ENCODE results near the gene CPVL. TPM values are rescaled to one million over a fixed set of nuclear protein-coding genes. Genes with fewer than 3 reads are reported as not detected.

CPVL gene
- total and polyA plus RNA-seq, 2 donors (not counting 1 experiment from before 2014, with no cell fraction given) = 2.6 TPM; not detected in 1

DNA sequence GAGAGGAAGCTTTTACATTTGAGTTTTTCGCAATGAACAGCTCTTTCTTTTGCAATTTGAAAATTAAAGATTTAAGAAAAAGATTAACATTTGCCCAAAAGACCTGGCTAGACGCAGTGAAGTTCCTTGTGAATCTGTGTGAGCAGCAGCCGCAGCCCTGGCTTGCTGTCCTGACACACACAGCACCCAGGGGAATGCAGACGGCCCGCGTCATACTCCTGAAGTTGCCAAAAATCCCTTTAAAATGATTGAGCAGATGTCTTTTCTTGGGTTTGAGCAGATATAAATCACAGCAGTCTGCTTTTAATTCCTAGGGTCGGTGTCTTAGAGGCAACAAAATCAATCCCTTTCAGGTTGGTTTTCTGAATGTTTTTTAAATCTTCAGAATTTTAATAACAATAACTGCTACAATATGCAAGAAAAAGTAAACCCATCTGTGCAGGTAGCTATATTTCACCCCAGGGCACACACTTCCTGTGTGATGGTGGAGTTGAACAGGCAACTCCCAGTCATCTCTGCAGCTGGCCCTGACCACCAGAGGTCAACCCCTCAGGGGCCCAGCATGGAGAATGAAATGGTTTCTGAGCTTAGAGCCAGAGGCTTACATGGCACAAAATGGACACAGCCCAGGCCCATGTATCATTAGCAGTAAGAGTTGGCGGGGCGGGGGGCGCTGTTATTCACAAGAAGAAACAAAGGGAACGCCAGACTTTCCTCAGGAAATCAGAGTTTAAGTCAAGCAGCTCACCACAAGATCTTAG is 156.0 kb downstream of the CPVL start:
- Histone ChIP-seq H3K79me2 (ENCODE audit: control insufficient read depth, insufficient read depth, low read length) (no peaks in the 10 kb centered on the region), H3K27ac (ENCODE audit: low read length in 2 of 2) (no peak overlapping the region), H3K9ac (ENCODE audit: low read length) (no peak overlapping the region), H3K9me3 (ENCODE audit: control extremely low read depth in 1 of 3, control insufficient read depth in 2 of 3, insufficient read depth in 1 of 3, low read length in 2 of 3) (no peaks in the 10 kb centered on the region), H4K20me1 (ENCODE audit: control insufficient read depth, insufficient read depth, low read length, poor library complexity, severe bottlenecking) (no peaks in the 10 kb centered on the region), H3K4me1 (ENCODE audit: control insufficient read depth in 2 of 2, insufficient read depth in 2 of 2, low read length in 2 of 2) (no peaks in the 10 kb centered on the region), H3K4me2 (replicated peaks; ENCODE audit: low read depth, low read length, poor library complexity, severe bottlenecking) (no peak overlapping the region), H3K4me3 (ENCODE audit: control extremely low read depth in 1 of 5, extremely low read depth in 1 of 5, insufficient read depth in 1 of 5, low read depth in 2 of 5, low read length in 4 of 5) (no peak overlapping the region), H2AFZ (ENCODE audit: insufficient read depth, low read depth, low read length, poor library complexity, severe bottlenecking) (no peak overlapping the region), H3K36me3 (replicated peaks in 1 of 2; ENCODE audit: control extremely low read depth in 1 of 2, control insufficient read depth in 1 of 2, extremely low read depth in 1 of 2, insufficient read depth in 2 of 2, low read length in 1 of 2) (no peaks in the 10 kb centered on the region), H3K27me3 (replicated peaks in 1 of 4; ENCODE audit: control extremely low read depth in 1 of 4, control insufficient read depth in 3 of 4, insufficient read depth in 4 of 4, low read length in 3 of 4) (no peaks in the 10 kb centered on the region)
- CTCF ChIA-PET = no interaction called here
- WGBS (ENCODE audit: insufficient coverage) = no CpG with 5 or more reads among the region's 11 CpGs
- Mint-ChIP-seq H3K27me3 (peaks cover 37% of the 10 kb centered on the region), H3K9me3 (ENCODE audit: insufficient read depth) (no peaks in the 10 kb centered on the region), H3K4me3 (no peak overlapping the region), H3K27ac (no peak overlapping the region), H3K4me1 (no peaks in the 10 kb centered on the region)
- no peak for DNase-seq
- intact Hi-C loops (cut with micrococcal nuclease) = no loop called here
- no peak for ATAC-seq (ENCODE audit: low read depth)
- TF ChIP-seq EZH2 (IDR thresholded peaks at IDR 0.05; ENCODE audit: borderline replicate concordance, insufficient read depth, low read depth, low read length, poor library complexity, severe bottlenecking) = no peak
- no peak for TF ChIP-seq CTCF (IDR thresholded peaks at IDR 0.05)
- POLR2A ChIA-PET = no interaction called here

DNA sequence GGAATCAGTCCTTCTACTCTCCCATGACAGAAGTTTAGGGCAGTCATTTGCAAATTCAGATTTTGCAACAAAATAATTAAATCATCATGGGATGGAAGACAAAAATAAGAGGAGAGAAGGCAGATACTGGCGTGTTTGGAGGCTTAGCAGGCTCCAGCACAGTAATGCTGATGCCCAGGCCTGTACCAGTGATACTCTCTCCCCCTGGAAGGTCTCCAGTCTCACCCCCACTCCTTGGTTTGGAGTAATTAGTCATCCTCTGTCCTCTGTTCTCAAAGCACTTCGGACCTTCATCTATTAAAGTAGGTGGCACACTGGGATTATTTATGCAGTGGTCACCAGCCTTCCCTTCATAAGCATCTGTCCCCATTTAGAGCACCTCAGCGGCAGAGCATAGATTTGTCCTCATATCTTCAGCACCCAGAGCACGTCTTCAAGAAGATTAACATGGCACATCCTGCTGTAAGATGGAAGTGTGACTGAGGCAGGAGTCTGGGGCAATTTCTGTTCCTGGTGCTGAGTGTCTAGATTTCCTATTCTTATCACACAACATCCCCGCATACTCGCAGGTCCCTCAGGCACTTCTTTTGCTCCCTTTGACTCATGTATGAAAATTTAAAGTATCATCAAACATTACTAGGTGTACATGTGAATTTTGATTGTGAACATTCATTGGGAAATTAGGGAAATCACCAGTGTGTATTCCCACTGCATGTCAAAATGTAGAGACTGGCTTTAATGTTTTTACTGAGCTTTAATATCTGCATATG is 156.9 kb downstream of the CPVL start:
- Mint-ChIP-seq H3K27ac (no peak overlapping the region), H3K4me3 (no peak overlapping the region), H3K27me3 (peaks cover 37% of the 10 kb centered on the region), H3K4me1 (no peaks in the 10 kb centered on the region), H3K9me3 (ENCODE audit: insufficient read depth) (no peaks in the 10 kb centered on the region)
- H3K4me2 ChIP-seq (replicated peaks; ENCODE audit: low read depth, low read length, poor library complexity, severe bottlenecking) = no peak overlapping the region
- ATAC-seq (ENCODE audit: low read depth) = no peak
- H3K79me2 ChIP-seq (ENCODE audit: control insufficient read depth, insufficient read depth, low read length) = no peaks in the 10 kb centered on the region
- H3K9me3 ChIP-seq (ENCODE audit: control extremely low read depth in 1 of 3, control insufficient read depth in 2 of 3, insufficient read depth in 1 of 3, low read length in 2 of 3) = no peaks in the 10 kb centered on the region
- intact Hi-C loops (cut with micrococcal nuclease) = no loop called here
- TF ChIP-seq EZH2 (IDR thresholded peaks at IDR 0.05; ENCODE audit: borderline replicate concordance, insufficient read depth, low read depth, low read length, poor library complexity, severe bottlenecking) (no peak), CTCF (IDR thresholded peaks at IDR 0.05) (no peak)
- no peak overlapping the region for H3K27ac ChIP-seq (ENCODE audit: low read length in 2 of 2)
- no CpG with 5 or more reads among the region's 6 CpGs for WGBS (ENCODE audit: insufficient coverage)
- H2AFZ ChIP-seq (ENCODE audit: insufficient read depth, low read depth, low read length, poor library complexity, severe bottlenecking) = no peak overlapping the region
- DNase-seq = no peak
- no peaks in the 10 kb centered on the region for H4K20me1 ChIP-seq (ENCODE audit: control insufficient read depth, insufficient read depth, low read length, poor library complexity, severe bottlenecking)
- CTCF ChIA-PET = no interaction called here
- no peak overlapping the region for H3K4me3 ChIP-seq (ENCODE audit: control extremely low read depth in 1 of 5, extremely low read depth in 1 of 5, insufficient read depth in 1 of 5, low read depth in 2 of 5, low read length in 4 of 5)
- POLR2A ChIA-PET = no interaction called here
- no peaks in the 10 kb centered on the region for H3K27me3 ChIP-seq (replicated peaks in 1 of 4; ENCODE audit: control extremely low read depth in 1 of 4, control insufficient read depth in 3 of 4, insufficient read depth in 4 of 4, low read length in 3 of 4)
- no peak overlapping the region for H3K9ac ChIP-seq (ENCODE audit: low read length)
- no peaks in the 10 kb centered on the region for H3K36me3 ChIP-seq (replicated peaks in 1 of 2; ENCODE audit: control extremely low read depth in 1 of 2, control insufficient read depth in 1 of 2, extremely low read depth in 1 of 2, insufficient read depth in 2 of 2, low read length in 1 of 2)
- H3K4me1 ChIP-seq (ENCODE audit: control insufficient read depth in 2 of 2, insufficient read depth in 2 of 2, low read length in 2 of 2) = no peaks in the 10 kb centered on the region

Measured in B cell (primary cell).